ENCODE measurements around the gene MAEA. TPM values are rescaled to one million over a fixed set of nuclear protein-coding genes. Genes with fewer than 3 reads are reported as not detected.

Gene MAEA
- total and polyA plus RNA-seq, 12 donors = 39.1 to 72.8 (median 50.3) TPM

DNA sequence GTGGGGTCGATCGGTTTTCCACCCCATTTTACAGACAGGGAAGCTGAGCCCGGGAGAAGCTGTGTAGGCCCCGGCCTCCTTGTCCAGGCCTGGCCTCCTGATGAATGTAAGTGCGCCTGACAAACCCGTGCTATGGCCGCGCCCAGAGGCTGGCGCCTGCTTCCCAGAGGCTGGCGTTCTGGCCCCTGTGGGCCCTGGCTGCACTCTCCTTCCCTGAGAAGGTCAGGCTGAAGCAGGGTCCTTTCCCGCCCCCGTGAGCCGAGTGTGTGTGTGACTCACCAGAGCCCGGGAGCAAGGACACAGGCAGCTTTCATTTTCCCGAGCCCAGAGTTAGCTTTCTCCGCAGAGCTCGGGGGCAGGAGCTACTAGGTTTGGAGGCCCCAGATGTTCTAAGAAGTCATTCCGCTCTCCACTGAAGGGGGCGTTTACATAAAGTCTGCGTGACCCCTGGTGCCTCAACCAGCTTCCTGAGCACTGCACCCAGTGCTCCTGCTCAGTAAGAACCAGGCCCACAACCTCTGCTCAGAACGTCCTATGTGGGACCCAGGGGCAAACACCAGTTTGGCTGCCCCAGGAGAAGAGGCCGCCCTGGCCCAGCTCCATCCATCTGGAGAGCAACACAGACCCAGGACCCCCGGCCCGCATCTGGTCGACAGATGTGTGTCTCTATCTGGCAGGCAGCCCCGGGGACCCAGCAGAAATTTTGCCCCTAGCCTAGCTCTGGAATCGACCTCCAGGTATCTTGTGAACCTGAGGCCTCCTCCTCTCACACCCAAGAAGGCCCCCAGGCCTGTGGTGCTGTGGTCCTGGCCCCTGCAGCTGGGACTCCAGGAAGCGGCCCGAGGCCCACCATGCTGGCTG, 71.0 kb downstream of the MAEA start:
- H3K36me3 ChIP-seq = peaks cover 0 to 71% (median 0%) of the 10 kb centered on the region in 9 donors
- peaks cover 0 to 7% (median 0%) of the 10 kb centered on the region in 9 donors for H3K4me1 ChIP-seq
- H3K4me3 ChIP-seq = no peak overlapping the region
- ATAC-seq = no peak
- no peaks in the 10 kb centered on the region for H3K27me3 ChIP-seq
- DNase-seq = no peak
- intact Hi-C loops (cut with DNase I) = loop anchor here in 2 of 10 donors (5.0 to 10.0 kb wide), 2 partner anchors 154 to 262 kb away; no protein-coding TSS in a partner anchor
- WGBS, 2 donors = 84 to 87% methylated on average over 29 of the region's 29 CpGs
- no peaks in the 10 kb centered on the region for H3K9me3 ChIP-seq
- no peak overlapping the region for H3K27ac ChIP-seq
- no peak for TF ChIP-seq CTCF (IDR thresholded peaks at IDR 0.05)

DNA sequence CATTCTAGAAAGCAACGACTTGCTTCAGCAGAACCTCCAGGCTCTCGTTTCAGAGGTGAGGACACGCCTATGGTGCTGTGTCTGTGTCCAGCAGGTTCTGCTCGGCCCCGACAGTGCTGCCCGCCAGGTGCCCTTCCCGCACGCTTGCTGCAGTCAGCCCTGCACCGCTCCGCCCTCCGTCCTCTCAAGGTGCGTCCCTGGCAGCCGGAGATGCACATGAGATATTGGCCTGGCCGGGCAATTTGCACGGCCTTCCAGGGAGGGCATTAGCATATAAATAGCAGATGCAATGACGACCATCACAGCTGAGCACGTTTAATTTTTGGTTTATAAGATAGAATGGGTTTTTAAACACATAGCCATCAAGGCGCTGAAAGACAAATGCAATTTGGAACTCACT, 71.7 kb downstream of the MAEA start:
- no peak overlapping the region for H3K27ac ChIP-seq
- no peak for TF ChIP-seq CTCF (IDR thresholded peaks at IDR 0.05)
- intact Hi-C loops (cut with DNase I) = loop anchor here in 2 of 10 donors (5.0 to 10.0 kb wide), 2 partner anchors 153 to 261 kb away; no protein-coding TSS in a partner anchor
- DNase-seq (no peak), ATAC-seq (no peak)
- H3K4me1 ChIP-seq = peaks cover 0 to 5% (median 0%) of the 10 kb centered on the region in 9 donors
- H3K4me3 ChIP-seq = no peak overlapping the region
- no peaks in the 10 kb centered on the region for H3K9me3 ChIP-seq
- 86 to 87% methylated on average over 18 of the region's 18 CpGs for WGBS, 2 donors
- H3K36me3 ChIP-seq = peaks cover 0 to 75% (median 0%) of the 10 kb centered on the region in 9 donors
- no peaks in the 10 kb centered on the region for H3K27me3 ChIP-seq

DNA sequence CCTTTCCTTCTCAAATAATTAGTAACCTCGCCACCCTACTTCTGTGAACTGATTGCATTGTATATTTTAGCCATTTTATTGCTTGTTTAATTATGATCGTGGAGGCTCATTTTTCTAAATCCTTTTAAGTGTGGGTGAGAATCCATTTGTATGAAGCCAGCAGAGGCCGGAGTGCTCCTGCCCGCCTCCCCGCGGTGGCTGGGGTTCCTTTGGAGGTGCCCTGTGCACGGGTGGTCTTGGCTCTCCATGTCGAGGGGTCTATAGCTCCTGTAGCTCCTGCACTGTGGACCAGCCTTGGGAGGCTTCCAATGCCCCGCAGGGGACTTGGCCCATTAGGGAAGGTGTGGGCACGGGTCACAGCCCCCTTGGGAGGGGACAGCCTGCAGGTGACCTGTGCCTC, 72.4 kb downstream of the MAEA start:
- H3K36me3 ChIP-seq = peaks cover 0 to 82% (median 0%) of the 10 kb centered on the region in 9 donors
- no peak overlapping the region for H3K4me3 ChIP-seq
- H3K27ac ChIP-seq = no peak overlapping the region
- no peaks in the 10 kb centered on the region for H3K27me3 ChIP-seq
- ATAC-seq (no peak), DNase-seq (no peak)
- intact Hi-C loops (cut with DNase I) = loop anchor here in 2 of 10 donors (5.0 to 10.0 kb wide), 2 partner anchors 153 to 260 kb away; no protein-coding TSS in a partner anchor
- no peak for TF ChIP-seq CTCF (IDR thresholded peaks at IDR 0.05)
- H3K9me3 ChIP-seq = no peaks in the 10 kb centered on the region
- H3K4me1 ChIP-seq = peaks cover 0 to 4% (median 0%) of the 10 kb centered on the region in 9 donors
- WGBS, 2 donors = 92 to 95% methylated on average over 10 of the region's 10 CpGs

GRCh38 chr4:1362521-1362920, 72.8 kb downstream of the MAEA start:
- DNase-seq = no peak
- no peak for TF ChIP-seq CTCF (IDR thresholded peaks at IDR 0.05)

More at GRCh38 chr4:1362521-1362920, 72.8 kb downstream of the MAEA start:
- Histone ChIP-seq H3K36me3 (peaks cover 0 to 82% (median 0%) of the 10 kb centered on the region in 9 donors), H3K4me3 (no peak overlapping the region), H3K27me3 (no peaks in the 10 kb centered on the region), H3K9me3 (no peaks in the 10 kb centered on the region), H3K4me1 (peaks cover 0 to 2% (median 0%) of the 10 kb centered on the region in 9 donors), H3K27ac (no peak overlapping the region)
- WGBS, 2 donors = 89 to 92% methylated on average over 17 of the region's 17 CpGs
- ATAC-seq = no peak
- intact Hi-C loops (cut with DNase I) = loop anchor here in 2 of 10 donors (5.0 to 10.0 kb wide), 2 partner anchors 152 to 260 kb away; no protein-coding TSS in a partner anchor
